Vagina (tissue), 2 donors: ENCODE results near the gene ACADVL.

Experiments used
- CTCF ChIP-seq, 3 experiments: fragments of 450-650 bp in 2 of 3; fragments of 200-600 bp in 1 of 3; sonication (generic) in 1 of 3; IDR thresholded peaks; one replicate each; pipeline ENCODE4 v1.5.1; 2017 to 2019; ENCODE audit warnings: antibody characterized with exemption in 3 of 3, mild to moderate bottlenecking in 2 of 3, moderate library complexity in 2 of 3
- POLR2A ChIP-seq, 2 donors: fragments of 450-650 bp; IDR thresholded peaks; one replicate each; pipeline ENCODE4 v1.6.1; 2017; ENCODE audit warnings: antibody characterized with exemption in 2 of 2, mild to moderate bottlenecking in 2 of 2, moderate library complexity in 2 of 2
- POLR2AphosphoS5 ChIP-seq, 2 donors: sonication (generic); formaldehyde crosslinking; IDR thresholded peaks; one replicate each; pipeline ENCODE4 v1.9.0; 2017; ENCODE audit warnings: antibody characterized with exemption in 2 of 2, mild to moderate bottlenecking in 2 of 2, low read depth in 1 of 2; ENCODE audit not compliant: insufficient read depth in 1 of 2

GRCh38 chr17:7254511-7254910, 34.8 kb downstream of the ACADVL start:
- no peak for TF ChIP-seq CTCF (IDR thresholded peaks at IDR 0.05)
- no peak for TF ChIP-seq POLR2AphosphoS5 (IDR thresholded peaks at IDR 0.05; ENCODE audit: insufficient read depth in 1 of 2, low read depth in 1 of 2)
- no peak for TF ChIP-seq POLR2A (IDR thresholded peaks at IDR 0.05)
